Fibroblast of lung (primary cell): ENCODE measurements around the gene LRFN2. TPM values are rescaled to one million over a fixed set of nuclear protein-coding genes. Genes with fewer than 3 reads are reported as not detected.

Experiments used
- DNase-seq, 2 donors: peaks; one replicate each; pipeline versions ENCODE4 v3.0.0 to v3.0.0-alpha.2; 2010; ENCODE audit warnings: low read depth in 2 of 2
- H2AFZ ChIP-seq: 2 replicates; pipeline ENCODE4 v1.5.1; 2012; ENCODE audit warnings: low read length, control low read depth, inconsistent platforms
- H3K27ac ChIP-seq: 2 replicates; pipeline ENCODE4 v1.5.1; 2011; ENCODE audit warnings: low read length, control low read depth; ENCODE audit not compliant: insufficient read depth
- H3K27me3 ChIP-seq: 2 replicates; pipeline ENCODE4 v1.5.1; 2011; ENCODE audit warnings: mild to moderate bottlenecking, low read length; ENCODE audit not compliant: control insufficient read depth, insufficient read depth
- H3K36me3 ChIP-seq: 2 replicates; pipeline ENCODE4 v1.5.1; 2011; ENCODE audit warnings: low read length; ENCODE audit not compliant: control insufficient read depth, insufficient read depth
- H3K4me1 ChIP-seq: 2 replicates; pipeline ENCODE4 v1.5.1; 2011; ENCODE audit warnings: low read length; ENCODE audit not compliant: control insufficient read depth, insufficient read depth; ENCODE audit errors: extremely low read depth
- H3K4me2 ChIP-seq: 2 replicates; pipeline ENCODE4 v1.5.1; 2011; ENCODE audit warnings: low read length, control low read depth; ENCODE audit not compliant: insufficient read depth; ENCODE audit errors: extremely low read depth
- H3K4me3 ChIP-seq, 4 experiments: fragments of 200-600 bp in 1 of 4; sonication (generic) in 1 of 4; replicated peaks in 1 of 4; 2 replicates each; pipeline ENCODE4 v1.5.1; 2011 to 2016; ENCODE audit warnings: low read length in 4 of 4, low read depth in 3 of 4, mild to moderate bottlenecking in 3 of 4, control low read depth in 2 of 4, inconsistent platforms in 1 of 4, mixed read lengths in 1 of 4; ENCODE audit not compliant: insufficient read depth in 1 of 4; ENCODE audit errors: control extremely low read depth in 1 of 4
- H3K79me2 ChIP-seq: 2 replicates; pipeline ENCODE4 v1.5.1; 2012; ENCODE audit warnings: mild to moderate bottlenecking, low read length, inconsistent platforms; ENCODE audit not compliant: control insufficient read depth, insufficient read depth
- H3K9ac ChIP-seq: 2 replicates; pipeline ENCODE4 v1.5.1; 2011; ENCODE audit warnings: mild to moderate bottlenecking, low read length, control low read depth; ENCODE audit not compliant: insufficient read depth
- H3K9me3 ChIP-seq: 2 replicates; pipeline ENCODE4 v1.5.1; 2012; ENCODE audit warnings: low read depth, low read length; ENCODE audit not compliant: control insufficient read depth, insufficient read depth
- H4K20me1 ChIP-seq: 2 replicates; pipeline ENCODE4 v1.5.1; 2011; ENCODE audit warnings: low read length; ENCODE audit not compliant: control insufficient read depth, insufficient read depth; ENCODE audit errors: extremely low read depth
- CTCF ChIP-seq, 2 donors: IDR thresholded peaks in 1 of 2; conservative IDR thresholded peaks in 1 of 2; 1 replicate in 1 of 2; 2 replicates in 1 of 2; pipeline ENCODE4 v1.5.1; 2011 to 2012; ENCODE audit warnings: low read length in 2 of 2, control low read depth in 1 of 2, inconsistent platforms in 1 of 2, low read depth in 1 of 2, mild to moderate bottlenecking in 1 of 2
- EZH2 ChIP-seq: IDR thresholded peaks from 2 replicates; pipeline ENCODE4 v1.5.1; 2012; ENCODE audit warnings: low read length, control low read depth, mild to moderate bottlenecking; ENCODE audit errors: missing control alignments
- polyA plus RNA-seq, 2 donors: library from polyadenylated mRNA; depleted of rRNA in 1 of 2; stranded (reverse) in 1 of 2; unstranded in 1 of 2; fragments of >200 nt; gene quantifications; 2 replicates each; pipeline ENCODE4 v1.2.1, GENCODE V29; 2011 to 2012; ENCODE audit warnings: missing spikeins in 1 of 2
- total RNA-seq: library from RNA; depleted of rRNA; stranded (reverse); fragments of >200 nt; gene quantifications from 2 replicates; pipeline ENCODE4 v1.2.1, GENCODE V29; 2014

The LRFN2 gene
- total and polyA plus RNA-seq, 2 donors (not counting 1 experiment from before 2014, with no cell fraction given): not detected

GRCh38 chr6:40520678-40521077, 66.5 kb downstream of the LRFN2 start:
- no peaks in the 10 kb centered on the region for H3K36me3 ChIP-seq
- H2AFZ ChIP-seq: no peak overlapping the region
- H3K27me3 ChIP-seq: no peaks in the 10 kb centered on the region
- H3K27ac ChIP-seq: no peak overlapping the region
- DNase-seq: no peak
- no peaks in the 10 kb centered on the region for H3K9me3 ChIP-seq
- H3K4me2 ChIP-seq: no peak overlapping the region
- H3K4me3 ChIP-seq: no peak overlapping the region
- TF ChIP-seq CTCF (conservative IDR thresholded peaks at IDR 0.05 in 1 of 2, IDR thresholded peaks at IDR 0.05 in 1 of 2; ENCODE audit: low read depth in 1 of 2, low read length in 2 of 2): no peak
- TF ChIP-seq EZH2: no peak
- H3K9ac ChIP-seq: no peak overlapping the region
- no peaks in the 10 kb centered on the region for H3K79me2 ChIP-seq
- no peaks in the 10 kb centered on the region for H4K20me1 ChIP-seq
- H3K4me1 ChIP-seq: no peaks in the 10 kb centered on the region

GRCh38 chr6:40520084-40520483, 67.1 kb downstream of the LRFN2 start:
- no peak overlapping the region for H3K4me3 ChIP-seq
- TF ChIP-seq EZH2: no peak
- no peak for TF ChIP-seq CTCF (conservative IDR thresholded peaks at IDR 0.05 in 1 of 2, IDR thresholded peaks at IDR 0.05 in 1 of 2; ENCODE audit: low read depth in 1 of 2, low read length in 2 of 2)
- H4K20me1 ChIP-seq: no peaks in the 10 kb centered on the region
- no peak overlapping the region for H3K27ac ChIP-seq
- H3K36me3 ChIP-seq: no peaks in the 10 kb centered on the region
- DNase-seq: no peak
- no peak overlapping the region for H3K4me2 ChIP-seq
- H3K9ac ChIP-seq: no peak overlapping the region
- no peak overlapping the region for H2AFZ ChIP-seq
- H3K79me2 ChIP-seq: no peaks in the 10 kb centered on the region
- H3K27me3 ChIP-seq: no peaks in the 10 kb centered on the region
- H3K9me3 ChIP-seq: no peaks in the 10 kb centered on the region
- H3K4me1 ChIP-seq: no peaks in the 10 kb centered on the region

- TF ChIP-seq EZH2 (no peak), CTCF (conservative IDR thresholded peaks at IDR 0.05 in 1 of 2, IDR thresholded peaks at IDR 0.05 in 1 of 2; ENCODE audit: low read depth in 1 of 2, low read length in 2 of 2) (no peak)
These were observed 69.5 kb downstream of the LRFN2 start for GRCh38 chr6:40517654-40518053.

More at GRCh38 chr6:40517654-40518053, 69.5 kb downstream of the LRFN2 start:
- H3K36me3 ChIP-seq: no peaks in the 10 kb centered on the region
- H3K27ac ChIP-seq: no peak overlapping the region
- no peak overlapping the region for H2AFZ ChIP-seq
- H3K4me3 ChIP-seq: no peak overlapping the region
- no peak overlapping the region for H3K4me2 ChIP-seq
- H3K79me2 ChIP-seq: no peaks in the 10 kb centered on the region
- no peaks in the 10 kb centered on the region for H3K27me3 ChIP-seq
- H3K9me3 ChIP-seq: no peaks in the 10 kb centered on the region
- H3K4me1 ChIP-seq: no peaks in the 10 kb centered on the region
- no peak overlapping the region for H3K9ac ChIP-seq
- no peaks in the 10 kb centered on the region for H4K20me1 ChIP-seq
- DNase-seq: no peak
